ENCODE measurements around the gene ALDH1A2.
"Not testable (repeated sequence)": the region's sequence is repeated elsewhere in the genome, so short reads cannot be mapped to it uniquely, and the experiment has no call there.

The ALDH1A2 gene

GRCh38 chr15:58046467-58046866 is 19.0 kb downstream of the ALDH1A2 start:
- no peak overlapping the region for H3K27ac ChIP-seq (ENCODE audit: low read depth, low read length)
- WGBS (ENCODE audit: extremely low coverage, insufficient coverage, low lambda C conversion rate), result no CpG with 5 or more reads among the region's 1 CpG
- no peak overlapping the region for H3K9ac ChIP-seq (ENCODE audit: low read length)
- no peak overlapping the region for H4K8ac ChIP-seq (ENCODE audit: low read depth, low read length)
- H3K4ac ChIP-seq (ENCODE audit: low read depth, low read length), result no peak overlapping the region
- no peak overlapping the region for H3K4me2 ChIP-seq (ENCODE audit: low read length)
- no peaks in the 10 kb centered on the region for H3K79me1 ChIP-seq (ENCODE audit: low read length)
- no peak for DNase-seq
- no peak overlapping the region for H3K18ac ChIP-seq (ENCODE audit: low read length)
- H2AK5ac ChIP-seq (ENCODE audit: low read length), result no peak overlapping the region
- H3K23ac ChIP-seq (ENCODE audit: low read length), result no peak overlapping the region
- no peaks in the 10 kb centered on the region for H3K4me1 ChIP-seq (ENCODE audit: control insufficient read depth, low read depth, low read length)
- no peak overlapping the region for H2BK5ac ChIP-seq (ENCODE audit: low read length)
- no peaks in the 10 kb centered on the region for H3K27me3 ChIP-seq (ENCODE audit: insufficient read depth, low read length, poor library complexity)
- H2BK15ac ChIP-seq (replicated peaks; ENCODE audit: low read depth), result no peak overlapping the region
- H4K5ac ChIP-seq (ENCODE audit: low read length), result no peak overlapping the region
- no peaks in the 10 kb centered on the region for H3K79me2 ChIP-seq (ENCODE audit: control insufficient read depth, insufficient read depth, low read length)
- no peak overlapping the region for H2BK120ac ChIP-seq (ENCODE audit: low read depth, low read length)
- no peak overlapping the region for H3K56ac ChIP-seq (ENCODE audit: low read length)
- no peaks in the 10 kb centered on the region for H3K36me3 ChIP-seq (ENCODE audit: control insufficient read depth, insufficient read depth, low read length)
- H3K4me3 ChIP-seq (ENCODE audit: low read length), result no peak overlapping the region

- no CpG with 5 or more reads among the region's 7 CpGs for WGBS (ENCODE audit: extremely low coverage, insufficient coverage, low lambda C conversion rate)
- not testable (repeated sequence) for H3K9ac ChIP-seq (ENCODE audit: low read length); H3K4ac ChIP-seq (ENCODE audit: low read depth, low read length); H2BK15ac ChIP-seq (replicated peaks; ENCODE audit: low read depth); H3K36me3 ChIP-seq (ENCODE audit: control insufficient read depth, insufficient read depth, low read length); H3K27ac ChIP-seq (ENCODE audit: low read depth, low read length); DNase-seq; H3K18ac ChIP-seq (ENCODE audit: low read length); H2AK5ac ChIP-seq (ENCODE audit: low read length); H3K79me1 ChIP-seq (ENCODE audit: low read length); H3K4me2 ChIP-seq (ENCODE audit: low read length); H4K5ac ChIP-seq (ENCODE audit: low read length); H3K79me2 ChIP-seq (ENCODE audit: control insufficient read depth, insufficient read depth, low read length); H3K4me1 ChIP-seq (ENCODE audit: control insufficient read depth, low read depth, low read length); H3K4me3 ChIP-seq (ENCODE audit: low read length); H2BK120ac ChIP-seq (ENCODE audit: low read depth, low read length); H3K56ac ChIP-seq (ENCODE audit: low read length); H3K23ac ChIP-seq (ENCODE audit: low read length); H3K27me3 ChIP-seq (ENCODE audit: insufficient read depth, low read length, poor library complexity); H2BK5ac ChIP-seq (ENCODE audit: low read length); H4K8ac ChIP-seq (ENCODE audit: low read depth, low read length)
Observed at GRCh38 chr15:58045376-58045775, 20.1 kb downstream of the ALDH1A2 start.

- no CpG with 5 or more reads among the region's 2 CpGs for WGBS (ENCODE audit: extremely low coverage, insufficient coverage, low lambda C conversion rate)
- no peak overlapping the region for H3K4me3 ChIP-seq (ENCODE audit: low read length)
- no peak overlapping the region for H4K8ac ChIP-seq (ENCODE audit: low read depth, low read length)
- no peaks in the 10 kb centered on the region for H3K36me3 ChIP-seq (ENCODE audit: control insufficient read depth, insufficient read depth, low read length)
- no peak overlapping the region for H3K23ac ChIP-seq (ENCODE audit: low read length)
- H3K27ac ChIP-seq (ENCODE audit: low read depth, low read length), result no peak overlapping the region
- no peak for DNase-seq
- H3K4me2 ChIP-seq (ENCODE audit: low read length), result no peak overlapping the region
- H3K79me2 ChIP-seq (ENCODE audit: control insufficient read depth, insufficient read depth, low read length), result no peaks in the 10 kb centered on the region
- H3K4ac ChIP-seq (ENCODE audit: low read depth, low read length), result no peak overlapping the region
- H3K18ac ChIP-seq (ENCODE audit: low read length), result no peak overlapping the region
- H3K27me3 ChIP-seq (ENCODE audit: insufficient read depth, low read length, poor library complexity), result no peaks in the 10 kb centered on the region
- no peak overlapping the region for H2BK15ac ChIP-seq (replicated peaks; ENCODE audit: low read depth)
- no peak overlapping the region for H2BK120ac ChIP-seq (ENCODE audit: low read depth, low read length)
- no peak overlapping the region for H3K56ac ChIP-seq (ENCODE audit: low read length)
- H4K5ac ChIP-seq (ENCODE audit: low read length), result no peak overlapping the region
- no peaks in the 10 kb centered on the region for H3K4me1 ChIP-seq (ENCODE audit: control insufficient read depth, low read depth, low read length)
- H3K9ac ChIP-seq (ENCODE audit: low read length), result no peak overlapping the region
- H3K79me1 ChIP-seq (ENCODE audit: low read length), result no peaks in the 10 kb centered on the region
- no peak overlapping the region for H2BK5ac ChIP-seq (ENCODE audit: low read length)
- H2AK5ac ChIP-seq (ENCODE audit: low read length), result no peak overlapping the region
Observed at GRCh38 chr15:58044551-58044950, 21.0 kb downstream of the ALDH1A2 start.

GRCh38 chr15:58043192-58043903 is 22.2 kb downstream of the ALDH1A2 start:
- no CpG with 5 or more reads among the region's 5 CpGs for WGBS (ENCODE audit: extremely low coverage, insufficient coverage, low lambda C conversion rate)
- no peak overlapping the region for H3K27ac ChIP-seq (ENCODE audit: low read depth, low read length)

GRCh38 chr15:58042006-58042405 is 23.5 kb downstream of the ALDH1A2 start:
- Histone ChIP-seq H3K79me2 (ENCODE audit: control insufficient read depth, insufficient read depth, low read length) (no peaks in the 10 kb centered on the region), H3K36me3 (ENCODE audit: control insufficient read depth, insufficient read depth, low read length) (no peaks in the 10 kb centered on the region), H3K9ac (ENCODE audit: low read length) (no peak overlapping the region), H3K18ac (ENCODE audit: low read length) (no peak overlapping the region), H3K56ac (ENCODE audit: low read length) (no peak overlapping the region), H3K4me1 (ENCODE audit: control insufficient read depth, low read depth, low read length) (no peaks in the 10 kb centered on the region), H3K79me1 (ENCODE audit: low read length) (no peaks in the 10 kb centered on the region), H3K27ac (ENCODE audit: low read depth, low read length) (no peak overlapping the region), H3K23ac (ENCODE audit: low read length) (no peak overlapping the region), H3K4ac (ENCODE audit: low read depth, low read length) (no peak overlapping the region), H2BK120ac (ENCODE audit: low read depth, low read length) (no peak overlapping the region), H4K5ac (ENCODE audit: low read length) (no peak overlapping the region), H3K4me3 (ENCODE audit: low read length) (no peak overlapping the region), H4K8ac (ENCODE audit: low read depth, low read length) (no peak overlapping the region), H3K27me3 (ENCODE audit: insufficient read depth, low read length, poor library complexity) (no peaks in the 10 kb centered on the region), H3K4me2 (ENCODE audit: low read length) (no peak overlapping the region), H2BK5ac (ENCODE audit: low read length) (no peak overlapping the region), H2BK15ac (replicated peaks; ENCODE audit: low read depth) (no peak overlapping the region), H2AK5ac (ENCODE audit: low read length) (no peak overlapping the region)
- no peak for DNase-seq
- WGBS (ENCODE audit: extremely low coverage, insufficient coverage, low lambda C conversion rate), result no CpG with 5 or more reads among the region's 3 CpGs

More at GRCh38 chr15:58043192-58043903, 22.2 kb downstream of the ALDH1A2 start:
- no peaks in the 10 kb centered on the region for H3K27me3 ChIP-seq (ENCODE audit: insufficient read depth, low read length, poor library complexity)
- H3K4me3 ChIP-seq (ENCODE audit: low read length), result no peak overlapping the region
- H3K4ac ChIP-seq (ENCODE audit: low read depth, low read length), result no peak overlapping the region
- H3K56ac ChIP-seq (ENCODE audit: low read length), result no peak overlapping the region
- H2BK15ac ChIP-seq (replicated peaks; ENCODE audit: low read depth), result no peak overlapping the region
- no peak overlapping the region for H3K4me2 ChIP-seq (ENCODE audit: low read length)
- no peak overlapping the region for H3K23ac ChIP-seq (ENCODE audit: low read length)
- no peaks in the 10 kb centered on the region for H3K4me1 ChIP-seq (ENCODE audit: control insufficient read depth, low read depth, low read length)
- H3K79me1 ChIP-seq (ENCODE audit: low read length), result no peaks in the 10 kb centered on the region
- peak; percentile 17 for DNase-seq
- no peaks in the 10 kb centered on the region for H3K36me3 ChIP-seq (ENCODE audit: control insufficient read depth, insufficient read depth, low read length)
- no peak overlapping the region for H2BK5ac ChIP-seq (ENCODE audit: low read length)
- H3K18ac ChIP-seq (ENCODE audit: low read length), result no peak overlapping the region
- no peaks in the 10 kb centered on the region for H3K79me2 ChIP-seq (ENCODE audit: control insufficient read depth, insufficient read depth, low read length)
- H3K9ac ChIP-seq (ENCODE audit: low read length), result no peak overlapping the region
- no peak overlapping the region for H4K5ac ChIP-seq (ENCODE audit: low read length)
- no peak overlapping the region for H2AK5ac ChIP-seq (ENCODE audit: low read length)
- no peak overlapping the region for H4K8ac ChIP-seq (ENCODE audit: low read depth, low read length)
- H2BK120ac ChIP-seq (ENCODE audit: low read depth, low read length), result no peak overlapping the region

- no peaks in the 10 kb centered on the region for H3K4me1 ChIP-seq (ENCODE audit: control insufficient read depth, low read depth, low read length)
- H3K4me2 ChIP-seq (ENCODE audit: low read length), result no peak overlapping the region
- H3K18ac ChIP-seq (ENCODE audit: low read length), result no peak overlapping the region
- no peaks in the 10 kb centered on the region for H3K27me3 ChIP-seq (ENCODE audit: insufficient read depth, low read length, poor library complexity)
- no peak overlapping the region for H4K5ac ChIP-seq (ENCODE audit: low read length)
- no peak overlapping the region for H3K27ac ChIP-seq (ENCODE audit: low read depth, low read length)
- no peak overlapping the region for H3K23ac ChIP-seq (ENCODE audit: low read length)
- H4K8ac ChIP-seq (ENCODE audit: low read depth, low read length), result no peak overlapping the region
- no peak overlapping the region for H2AK5ac ChIP-seq (ENCODE audit: low read length)
- no peak overlapping the region for H2BK15ac ChIP-seq (replicated peaks; ENCODE audit: low read depth)
- H2BK120ac ChIP-seq (ENCODE audit: low read depth, low read length), result no peak overlapping the region
- H3K36me3 ChIP-seq (ENCODE audit: control insufficient read depth, insufficient read depth, low read length), result no peaks in the 10 kb centered on the region
- no peaks in the 10 kb centered on the region for H3K79me1 ChIP-seq (ENCODE audit: low read length)
- H2BK5ac ChIP-seq (ENCODE audit: low read length), result no peak overlapping the region
- H3K9ac ChIP-seq (ENCODE audit: low read length), result no peak overlapping the region
- no peaks in the 10 kb centered on the region for H3K79me2 ChIP-seq (ENCODE audit: control insufficient read depth, insufficient read depth, low read length)
- H3K4ac ChIP-seq (ENCODE audit: low read depth, low read length), result no peak overlapping the region
- no peak overlapping the region for H3K4me3 ChIP-seq (ENCODE audit: low read length)
- WGBS (ENCODE audit: extremely low coverage, insufficient coverage, low lambda C conversion rate), result no CpG with 5 or more reads among the region's 6 CpGs
- no peak overlapping the region for H3K56ac ChIP-seq (ENCODE audit: low read length)
- DNase-seq, result no peak
Observed at GRCh38 chr15:58040150-58040549, 25.4 kb downstream of the ALDH1A2 start.

Measured in mesendoderm (in vitro differentiated cells).